ENCODE results near the gene RALGAPA1.

- no peak for TF ChIP-seq CTCF (IDR thresholded peaks at IDR 0.05)
- TF ChIP-seq POLR2A (IDR thresholded peaks at IDR 0.05), result no peak
- TF ChIP-seq POLR2AphosphoS5 (IDR thresholded peaks at IDR 0.05), result no peak
- no peak for TF ChIP-seq EP300 (IDR thresholded peaks at IDR 0.05)
Measured at GRCh38 chr14:35776823-35777222, 32.3 kb downstream of the RALGAPA1 start.

All from stomach (tissue), 4 donors.